Left ventricle myocardium superior (tissue), 1 donor: ENCODE measurements around the gene OTUD1. TPM values are rescaled to one million over a fixed set of nuclear protein-coding genes. Genes with fewer than 3 reads are reported as not detected.

ENCODE experiments used
- ATAC-seq: fragments of 200-7000 bp; cut with Tn5 transposase; one replicate; pipeline ENCODE4 v1.9.1; 2020; ENCODE audit warnings: mild to moderate bottlenecking, moderate library complexity
- DNase-seq: peaks from one replicate; pipeline ENCODE4 v3.0.0-alpha.2; 2020
- intact Hi-C: fragments of 100-400 bp; cut with micrococcal nuclease; formaldehyde crosslinking; loops from one replicate; pipeline ENCODE4 v1.11.0; 2022
- microRNA-seq: library from miRNA; unstranded; fragments of <30 nt; microRNA quantifications from one replicate; pipeline ENCODE4 v1.2.0, GENCODE V29; 2020; ENCODE audit warnings: borderline number of aligned reads
- total RNA-seq: library from RNA; stranded (reverse); fragmentation: NEBNext Ultra II Directional; extraction: Animal tissue kit (Norgen Biotek cat#: 25700); gene quantifications from one replicate; pipeline ENCODE4 v1.2.1, GENCODE V29; 2021
- donor health status: DM: no; HTN: yes; CAD: no; lungs with severe emphysema.

Gene OTUD1
- total RNA-seq, 1 donor from 2014 or later = 14.6 TPM

- intact Hi-C loops = no loop called here
- DNase-seq = no peak
- no peak for ATAC-seq
Observed at GRCh38 chr10:23457632-23458417, 18.9 kb downstream of the OTUD1 start.

GRCh38 chr10:23459308-23459939, 20.5 kb downstream of the OTUD1 start:
- intact Hi-C loops = no loop called here
- ATAC-seq = no peak
- DNase-seq = no peak

GRCh38 chr10:23461557-23461956, 22.7 kb downstream of the OTUD1 start:
- DNase-seq (no peak), ATAC-seq (peak; percentile 91)
- intact Hi-C loops = no loop called here

- DNase-seq = no peak
- intact Hi-C loops = no loop called here
- no peak for ATAC-seq
Observed at GRCh38 chr10:23467012-23467411, 28.1 kb downstream of the OTUD1 start.

GRCh38 chr10:23467548-23467947, 28.7 kb downstream of the OTUD1 start:
- intact Hi-C loops = no loop called here
- no peak for ATAC-seq
- no peak for DNase-seq

GRCh38 chr10:23469596-23470237, 30.8 kb downstream of the OTUD1 start:
- intact Hi-C loops = no loop called here
- ATAC-seq (no peak), DNase-seq (no peak)

- no peak for ATAC-seq
Observed at GRCh38 chr10:23472181-23472580, 33.3 kb downstream of the OTUD1 start.

GRCh38 chr10:23474081-23474480, 35.2 kb downstream of the OTUD1 start:
- no peak for DNase-seq
- ATAC-seq = no peak
- intact Hi-C loops = no loop called here

More at GRCh38 chr10:23472181-23472580, 33.3 kb downstream of the OTUD1 start:
- no peak for DNase-seq
- intact Hi-C loops = no loop called here

- DNase-seq = no peak
- ATAC-seq = no peak
- intact Hi-C loops = no loop called here
Observed at GRCh38 chr10:23474626-23475025, 35.8 kb downstream of the OTUD1 start.

- intact Hi-C loops = no loop called here
- ATAC-seq (no peak), DNase-seq (no peak)
Observed at GRCh38 chr10:23478570-23478969, 39.7 kb downstream of the OTUD1 start.

- ATAC-seq = no peak
- DNase-seq = no peak
- intact Hi-C loops = no loop called here
Observed at GRCh38 chr10:23479798-23480473, 41.1 kb downstream of the OTUD1 start.

- DNase-seq (no peak), ATAC-seq (no peak)
- intact Hi-C loops = no loop called here
Observed at GRCh38 chr10:23481363-23481961, 42.6 kb downstream of the OTUD1 start.

- ATAC-seq (no peak), DNase-seq (no peak)
- intact Hi-C loops = no loop called here
Observed at GRCh38 chr10:23490115-23490514, 51.2 kb downstream of the OTUD1 start.

Small RNAs within 50 kb of the gene (microRNA-seq; reads per million reads assigned to microRNA genes)
- not detected for gene MIR1254-2

Other genes with a start within 250 kb of the OTUD1 start
- gene PTF1A, start 246.8 kb upstream of the OTUD1 start, total RNA-seq = not detected
- gene C10orf67, start 94.3 kb upstream of the OTUD1 start, total RNA-seq = 0.62 TPM